GM18867 (cell line): ENCODE data around the gene LCT.
"Not testable (repeated sequence)": the region's sequence is repeated elsewhere in the genome, so short reads cannot be mapped to it uniquely, and the experiment has no call there.

ENCODE experiments used
- ATAC-seq: cut with Tn5 transposase; IDR thresholded peaks from one replicate; pipeline ENCODE4 v1.9.1; 2021; ENCODE audit warnings: mild to moderate bottlenecking, moderate library complexity; ENCODE audit not compliant: unreplicated experiment

LCT gene

DNA sequence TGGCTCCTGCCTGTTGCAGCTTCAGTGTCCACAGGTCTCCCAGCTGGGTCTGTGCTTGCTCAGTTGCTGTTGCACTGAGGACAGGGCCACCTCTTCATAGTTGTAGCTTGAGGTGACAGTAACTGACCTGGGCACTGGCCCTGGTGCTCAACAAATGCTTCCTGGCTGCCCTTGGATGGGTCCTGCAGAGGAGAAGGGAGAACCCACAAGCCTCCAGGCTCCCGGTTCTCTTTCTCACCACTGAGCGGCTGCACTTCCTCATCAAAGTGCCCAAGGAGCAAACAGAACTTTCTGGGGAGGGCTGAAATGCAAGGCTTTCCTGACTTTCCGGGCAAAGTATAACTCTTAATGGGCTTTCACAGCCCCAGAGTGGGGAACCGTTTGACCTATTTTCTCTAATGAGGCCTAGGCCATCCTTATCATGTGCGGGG lies 38.7 kb downstream of the LCT start:
- no peak for ATAC-seq

- ATAC-seq: peak; percentile 79
Observed at GRCh38 chr2:135797497-135798274, 39.3 kb downstream of the LCT start.

DNA sequence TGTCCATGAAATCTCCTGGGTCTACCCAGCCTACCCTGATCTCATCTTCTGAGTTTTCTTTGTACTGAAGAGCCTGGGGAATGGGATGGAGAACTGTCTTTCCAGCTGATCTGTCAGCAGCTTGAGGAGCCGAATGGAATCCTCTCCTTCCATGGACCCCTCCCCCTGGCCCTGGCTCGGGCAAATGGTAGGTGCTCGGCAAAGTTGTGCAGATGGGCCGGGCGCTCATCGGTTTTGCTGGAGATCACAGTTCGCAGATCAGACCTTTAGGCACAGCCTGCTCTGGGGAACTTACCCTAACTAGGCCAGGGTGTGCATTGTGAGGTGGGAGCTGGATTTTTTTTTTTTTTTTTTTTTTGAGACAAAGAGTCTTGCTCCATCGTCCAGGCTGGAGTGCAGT lies 40.4 kb downstream of the LCT start:
- no peak for ATAC-seq

DNA sequence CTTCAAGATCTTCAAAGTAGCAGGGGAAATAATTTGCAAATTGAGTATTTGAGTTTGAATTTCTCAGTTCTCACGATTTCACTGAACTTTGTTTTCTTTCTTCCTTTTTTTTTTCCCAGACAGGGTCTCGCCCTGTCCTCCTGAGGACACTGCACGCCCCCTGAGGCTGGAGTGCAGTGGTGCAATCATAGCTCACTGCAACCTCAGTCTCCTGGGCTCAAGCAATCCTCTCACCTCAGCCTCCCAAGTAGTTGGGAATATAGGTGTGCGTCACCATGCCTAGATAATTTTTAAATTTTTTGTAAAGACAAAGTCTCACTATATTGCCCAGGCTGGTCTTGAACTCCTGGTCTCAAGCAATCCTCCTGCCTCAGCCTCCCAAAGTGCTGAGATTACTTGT lies 41.3 kb downstream of the LCT start:
- not testable (repeated sequence) for ATAC-seq

GRCh38 chr2:135792401-135793150 lies 44.4 kb downstream of the LCT start:
- peak; percentile 55 for ATAC-seq

GRCh38 chr2:135791418-135792190 lies 45.4 kb downstream of the LCT start:
- ATAC-seq: no peak

DNA sequence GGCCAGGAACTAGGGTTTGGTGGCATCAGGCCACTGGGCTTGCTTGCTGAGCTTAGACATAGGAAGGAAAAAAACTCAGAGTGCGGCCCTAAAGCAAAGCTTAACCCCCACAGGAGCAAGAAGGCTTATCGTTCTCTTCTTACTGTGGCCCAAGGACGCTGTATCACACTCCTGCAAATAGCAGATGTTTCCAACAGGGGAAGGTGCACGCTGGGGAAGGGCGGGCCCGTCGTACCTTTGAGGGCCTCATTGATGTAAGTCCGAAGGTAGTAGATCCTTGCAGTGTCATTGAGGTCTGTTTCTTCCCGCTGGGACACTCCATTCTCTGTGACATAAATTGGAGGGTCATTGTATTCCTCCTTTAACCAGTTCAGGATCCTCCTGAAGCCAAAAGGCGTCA lies 46.6 kb downstream of the LCT start:
- no peak for ATAC-seq

GRCh38 chr2:135786823-135787222 lies 50.2 kb downstream of the LCT start:
- no peak for ATAC-seq

- ATAC-seq: no peak
Observed at GRCh38 chr2:135785032-135785431, 52.0 kb downstream of the LCT start.

GRCh38 chr2:135783439-135783838 lies 53.5 kb downstream of the LCT start:
- no peak for ATAC-seq

GRCh38 chr2:135782231-135782630 lies 54.8 kb downstream of the LCT start:
- no peak for ATAC-seq

GRCh38 chr2:135776367-135776766 lies 60.6 kb downstream of the LCT start:
- no peak for ATAC-seq

DNA sequence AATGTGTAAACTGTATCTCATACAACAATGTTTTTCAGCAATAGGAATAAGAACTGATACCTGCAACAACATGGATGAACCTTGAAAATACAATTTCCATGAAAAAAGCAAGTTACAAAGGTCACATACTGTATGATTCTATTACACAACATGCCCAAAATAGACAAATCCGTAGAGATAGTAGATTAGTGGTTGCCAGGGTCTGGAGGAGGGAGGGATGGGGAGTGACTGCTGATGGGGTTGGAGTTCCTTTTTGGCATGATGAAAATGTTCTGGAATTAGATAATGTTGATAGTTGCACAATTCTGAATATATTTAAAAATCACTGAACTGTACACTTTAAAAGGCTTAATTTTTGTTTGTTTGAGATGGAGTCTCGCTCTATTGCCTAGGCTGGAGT lies 61.6 kb downstream of the LCT start:
- no peak for ATAC-seq

DNA sequence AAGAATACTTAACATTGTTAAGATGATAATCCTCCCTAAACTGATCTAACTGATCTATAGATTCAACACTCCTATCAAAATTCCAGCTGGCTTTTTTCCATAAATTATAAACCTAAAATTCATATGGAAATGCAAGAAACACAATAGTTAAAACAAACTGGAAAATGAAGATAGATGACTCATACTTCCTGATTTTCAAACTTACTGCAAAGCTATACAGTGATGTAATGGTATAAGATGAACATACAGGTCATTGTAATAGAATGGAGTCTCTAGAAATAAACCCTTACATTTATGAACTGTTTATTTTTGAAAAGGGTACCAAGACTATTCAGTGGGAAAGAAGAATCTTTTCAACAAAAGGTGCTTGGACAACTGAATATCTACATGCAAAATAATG lies 63.1 kb downstream of the LCT start:
- ATAC-seq: no peak

GRCh38 chr2:135773319-135773718 lies 63.7 kb downstream of the LCT start:
- ATAC-seq: no peak

- no peak for ATAC-seq
Observed at GRCh38 chr2:135768863-135769262, 68.1 kb downstream of the LCT start.

- no peak for ATAC-seq
Observed at GRCh38 chr2:135762530-135762929, 74.5 kb downstream of the LCT start.

DNA sequence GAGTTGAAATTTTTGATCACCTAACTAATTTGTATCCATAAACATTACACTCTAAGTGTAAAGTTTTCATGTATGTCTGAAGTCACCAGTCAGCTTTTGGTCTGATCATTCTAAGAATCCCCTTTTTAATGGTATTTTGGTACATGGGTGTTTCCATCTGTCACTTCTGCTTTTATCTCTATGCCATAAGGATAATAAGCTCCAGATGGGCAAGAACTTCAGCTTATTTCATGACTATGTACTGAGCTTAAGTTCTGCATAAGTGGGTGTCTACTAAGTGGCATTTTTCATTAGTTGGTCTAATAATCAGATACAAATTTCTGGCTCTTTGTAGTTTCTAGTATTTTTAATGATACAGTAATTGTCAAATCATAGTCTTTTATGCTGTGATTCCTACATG lies 75.0 kb downstream of the LCT start:
- no peak for ATAC-seq

DNA sequence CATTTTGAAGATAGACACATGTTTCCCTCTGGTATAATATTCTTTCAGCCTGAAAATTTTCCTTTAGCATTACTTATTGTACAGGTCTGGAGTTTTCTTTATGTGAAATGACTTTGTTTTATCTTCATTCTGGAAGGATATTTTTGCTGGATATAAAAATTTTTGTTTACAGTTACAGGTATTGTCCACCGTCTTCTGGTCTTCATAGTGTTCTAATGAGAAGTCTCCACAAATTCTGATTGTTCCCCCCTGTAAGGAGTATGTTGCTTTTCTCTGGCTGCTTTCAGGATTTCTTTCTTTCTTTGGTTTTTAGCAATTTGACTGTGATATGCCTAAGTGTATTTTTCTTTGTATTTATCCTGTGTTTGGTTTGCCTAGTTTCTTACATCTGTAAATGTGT lies 80.3 kb downstream of the LCT start:
- ATAC-seq: no peak

- no peak for ATAC-seq
Observed at GRCh38 chr2:135755573-135755972, 81.4 kb downstream of the LCT start.

GRCh38 chr2:135745545-135745944 lies 91.4 kb downstream of the LCT start:
- no peak for ATAC-seq
